ENCODE data around the gene GSTA5. TPM values are rescaled to one million over a fixed set of nuclear protein-coding genes. Genes with fewer than 3 reads are reported as not detected.
"Not testable (repeated sequence)": the region's sequence is repeated elsewhere in the genome, so short reads cannot be mapped to it uniquely, and the experiment has no call there.

The GSTA5 gene
- total RNA-seq, 3 donors from 2014 or later (not counting 1 experiment from before 2014, with no cell fraction given), result not detected

GRCh38 chr6:52786249-52786956 lies 54.2 kb downstream of the GSTA5 start:
- H3K9me3 Mint-ChIP-seq, result no peaks in the 10 kb centered on the region
- DNase-seq (no peak), ATAC-seq (peak in 1 of 3 donors; percentile 14)
- H3K4me3 Mint-ChIP-seq, result no peak overlapping the region
- Histone ChIP-seq H3K36me3 (ENCODE audit: control insufficient read depth, insufficient read depth, low read length) (no peaks in the 10 kb centered on the region), H3K9me3 (ENCODE audit: control insufficient read depth, insufficient read depth, low read length) (no peaks in the 10 kb centered on the region), H3K27me3 (ENCODE audit: control insufficient read depth, insufficient read depth, low read length) (no peaks in the 10 kb centered on the region), H3K27ac (ENCODE audit: low read length) (no peak overlapping the region), H3K4me1 (ENCODE audit: control insufficient read depth, insufficient read depth, low read length) (no peaks in the 10 kb centered on the region), H3K4me3 (ENCODE audit: low read length) (no peak overlapping the region)
- H3K27me3 Mint-ChIP-seq (ENCODE audit: low read depth in 2 of 2), result peaks cover 2 to 29% of the 10 kb centered on the region in 2 donors
- no peaks in the 10 kb centered on the region for H3K36me3 Mint-ChIP-seq
- H3K4me1 Mint-ChIP-seq, result peaks cover 0 to 8% of the 10 kb centered on the region in 2 donors
- intact Hi-C loops (cut with micrococcal nuclease), result no loop called here
- TF ChIP-seq CTCF (IDR thresholded peaks at IDR 0.05), result no peak
- 94% methylated on average over 24 of the region's 24 CpGs for WGBS (ENCODE audit: insufficient coverage)
- no peak overlapping the region for H3K27ac Mint-ChIP-seq

GRCh38 chr6:52782696-52783274 lies 57.8 kb downstream of the GSTA5 start:
- H3K9me3 Mint-ChIP-seq; H3K27ac ChIP-seq (ENCODE audit: low read length); H3K4me1 Mint-ChIP-seq; H3K4me3 Mint-ChIP-seq; H3K4me1 ChIP-seq (ENCODE audit: control insufficient read depth, insufficient read depth, low read length); H3K27me3 ChIP-seq (ENCODE audit: control insufficient read depth, insufficient read depth, low read length); H3K27ac Mint-ChIP-seq; DNase-seq; ATAC-seq; H3K36me3 ChIP-seq (ENCODE audit: control insufficient read depth, insufficient read depth, low read length); H3K4me3 ChIP-seq (ENCODE audit: low read length); intact Hi-C loops (cut with micrococcal nuclease); H3K9me3 ChIP-seq (ENCODE audit: control insufficient read depth, insufficient read depth, low read length); H3K36me3 Mint-ChIP-seq: not testable (repeated sequence)
- 64% methylated on average over 2 of the region's 3 CpGs for WGBS (ENCODE audit: insufficient coverage)
- peaks cover 12 to 48% of the 10 kb centered on the region in 2 donors for H3K27me3 Mint-ChIP-seq (ENCODE audit: low read depth in 2 of 2)

DNA sequence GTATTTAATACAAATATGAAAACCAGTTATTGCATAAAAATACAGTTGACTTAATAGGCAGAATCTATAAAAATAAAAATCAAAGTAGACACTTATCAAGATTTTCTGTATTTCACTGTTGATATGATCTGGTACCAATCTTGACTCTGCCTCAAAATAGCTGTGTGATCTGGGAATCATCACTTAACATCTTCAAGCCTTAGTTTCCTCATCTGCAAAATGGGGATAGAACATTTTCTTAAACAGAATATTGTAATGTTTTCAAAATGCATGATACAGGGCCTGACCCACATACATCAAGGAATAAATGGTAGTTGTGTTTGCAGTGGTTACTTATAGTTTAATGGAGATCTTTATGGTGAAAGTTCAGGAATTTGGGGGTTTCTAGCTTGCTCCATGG lies 58.4 kb downstream of the GSTA5 start:
- H3K36me3 ChIP-seq (ENCODE audit: control insufficient read depth, insufficient read depth, low read length); DNase-seq; H3K4me1 Mint-ChIP-seq; ATAC-seq; H3K27me3 ChIP-seq (ENCODE audit: control insufficient read depth, insufficient read depth, low read length); H3K9me3 Mint-ChIP-seq; H3K4me3 ChIP-seq (ENCODE audit: low read length); H3K4me1 ChIP-seq (ENCODE audit: control insufficient read depth, insufficient read depth, low read length); H3K27ac Mint-ChIP-seq; intact Hi-C loops (cut with micrococcal nuclease); H3K36me3 Mint-ChIP-seq; H3K9me3 ChIP-seq (ENCODE audit: control insufficient read depth, insufficient read depth, low read length); H3K4me3 Mint-ChIP-seq; H3K27ac ChIP-seq (ENCODE audit: low read length): not testable (repeated sequence)
- H3K27me3 Mint-ChIP-seq (ENCODE audit: low read depth in 2 of 2), result peaks cover 14 to 48% of the 10 kb centered on the region in 2 donors

Other genes with a start within 250 kb of the GSTA5 start
- gene TMEM14A, start 169.7 kb downstream of the GSTA5 start, total RNA-seq, result 1 to 10 TPM; 4.8 to 5.6 (median 5.3) TPM
- gene GSTA2, start 77.3 kb downstream of the GSTA5 start, total RNA-seq, result not detected
- gene GSTA1, start 37.0 kb downstream of the GSTA5 start, total RNA-seq, result not detected
- gene GSTA3, start 68.9 kb upstream of the GSTA5 start, total RNA-seq, result not detected
- gene GSTA4, start 154.5 kb upstream of the GSTA5 start, total RNA-seq, result 1 to 10 TPM in 2 of 3 donors, under 1 TPM in 1; 0.55 to 2.5 (median 1.8) TPM
- gene CILK1, start 221.0 kb upstream of the GSTA5 start, total RNA-seq, result 10 to 100 TPM in 2 of 3 donors, 1 to 10 TPM in 1; 9.0 to 14.3 (median 13.5) TPM
- gene FBXO9, start 224.6 kb upstream of the GSTA5 start, total RNA-seq, result 10 to 100 TPM; 82.4 to 96.6 (median 88.9) TPM

Measured in natural killer cell (primary cell).